ENCODE measurements around the gene MGAT5. TPM values are rescaled to one million over a fixed set of nuclear protein-coding genes. Genes with fewer than 3 reads are reported as not detected.

Gene MGAT5
- total RNA-seq, 1 donor from 2014 or later, result 98.7 TPM

DNA sequence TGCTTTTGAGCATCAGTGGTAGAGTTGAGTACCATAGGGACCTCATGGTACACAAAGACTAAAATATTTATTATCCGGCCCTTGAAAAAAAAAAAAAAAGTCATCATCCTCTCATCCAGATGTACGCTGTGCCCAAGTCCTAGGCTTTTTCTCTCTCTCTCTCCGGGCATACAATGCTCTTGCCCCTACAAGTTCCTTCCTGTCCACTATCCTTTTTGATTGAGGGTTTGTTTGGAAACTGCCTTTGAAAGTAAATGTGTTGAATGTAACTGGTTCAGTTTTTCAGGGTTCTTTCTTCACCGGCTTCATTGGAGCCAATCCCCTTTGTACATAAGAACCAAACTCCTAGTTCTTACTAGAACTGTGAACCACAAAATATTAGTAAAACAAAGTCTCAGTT is 130.3 kb downstream of the MGAT5 start:
- DNase-seq, result no peak
- H3K27me3 ChIP-seq (ENCODE audit: low read depth), result no peaks in the 10 kb centered on the region
- H3K9me3 ChIP-seq (replicated peaks), result no peaks in the 10 kb centered on the region
- TF ChIP-seq, protein P1, sequence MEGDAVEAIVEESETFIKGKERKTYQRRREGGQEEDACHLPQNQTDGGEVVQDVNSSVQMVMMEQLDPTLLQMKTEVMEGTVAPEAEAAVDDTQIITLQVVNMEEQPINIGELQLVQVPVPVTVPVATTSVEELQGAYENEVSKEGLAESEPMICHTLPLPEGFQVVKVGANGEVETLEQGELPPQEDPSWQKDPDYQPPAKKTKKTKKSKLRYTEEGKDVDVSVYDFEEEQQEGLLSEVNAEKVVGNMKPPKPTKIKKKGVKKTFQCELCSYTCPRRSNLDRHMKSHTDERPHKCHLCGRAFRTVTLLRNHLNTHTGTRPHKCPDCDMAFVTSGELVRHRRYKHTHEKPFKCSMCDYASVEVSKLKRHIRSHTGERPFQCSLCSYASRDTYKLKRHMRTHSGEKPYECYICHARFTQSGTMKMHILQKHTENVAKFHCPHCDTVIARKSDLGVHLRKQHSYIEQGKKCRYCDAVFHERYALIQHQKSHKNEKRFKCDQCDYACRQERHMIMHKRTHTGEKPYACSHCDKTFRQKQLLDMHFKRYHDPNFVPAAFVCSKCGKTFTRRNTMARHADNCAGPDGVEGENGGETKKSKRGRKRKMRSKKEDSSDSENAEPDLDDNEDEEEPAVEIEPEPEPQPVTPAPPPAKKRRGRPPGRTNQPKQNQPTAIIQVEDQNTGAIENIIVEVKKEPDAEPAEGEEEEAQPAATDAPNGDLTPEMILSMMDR (IDR thresholded peaks at IDR 0.05; ENCODE audit: borderline replicate concordance), result no peak
- intact Hi-C loops (cut with micrococcal nuclease), result no loop called here
- peaks cover 17% of the 10 kb centered on the region for H3K4me1 ChIP-seq
- H3K4me3 ChIP-seq, result no peak overlapping the region
- H3K27ac ChIP-seq (replicated peaks), result no peak overlapping the region
- no peaks in the 10 kb centered on the region for H3K36me3 ChIP-seq

DNA sequence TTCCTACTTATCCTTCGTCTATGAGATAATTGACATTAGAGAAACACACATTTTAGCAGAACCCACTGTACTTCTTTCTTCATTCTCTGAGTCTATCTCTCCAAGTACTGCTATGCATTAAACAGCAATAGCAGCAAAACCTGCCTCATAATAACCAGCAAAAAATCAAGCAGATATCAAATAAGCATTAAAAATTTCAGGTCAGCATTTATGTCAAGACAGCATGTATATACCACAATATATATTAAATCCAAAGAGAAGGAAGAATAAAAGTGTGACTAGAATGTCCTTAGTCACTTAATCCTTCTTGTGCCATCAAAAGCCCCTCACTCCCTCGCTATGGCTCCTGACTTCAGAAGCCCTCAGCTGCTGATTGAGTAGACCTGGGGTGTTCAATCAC is 131.3 kb downstream of the MGAT5 start:
- DNase-seq, result no peak
- intact Hi-C loops (cut with micrococcal nuclease), result no loop called here
- TF ChIP-seq, protein P1 (IDR thresholded peaks at IDR 0.05; ENCODE audit: borderline replicate concordance), result no peak
- Histone ChIP-seq H3K36me3 (no peaks in the 10 kb centered on the region), H3K9me3 (replicated peaks) (no peaks in the 10 kb centered on the region), H3K4me1 (peaks cover 7% of the 10 kb centered on the region), H3K27me3 (ENCODE audit: low read depth) (no peaks in the 10 kb centered on the region), H3K4me3 (no peak overlapping the region), H3K27ac (replicated peaks) (no peak overlapping the region)

DNA sequence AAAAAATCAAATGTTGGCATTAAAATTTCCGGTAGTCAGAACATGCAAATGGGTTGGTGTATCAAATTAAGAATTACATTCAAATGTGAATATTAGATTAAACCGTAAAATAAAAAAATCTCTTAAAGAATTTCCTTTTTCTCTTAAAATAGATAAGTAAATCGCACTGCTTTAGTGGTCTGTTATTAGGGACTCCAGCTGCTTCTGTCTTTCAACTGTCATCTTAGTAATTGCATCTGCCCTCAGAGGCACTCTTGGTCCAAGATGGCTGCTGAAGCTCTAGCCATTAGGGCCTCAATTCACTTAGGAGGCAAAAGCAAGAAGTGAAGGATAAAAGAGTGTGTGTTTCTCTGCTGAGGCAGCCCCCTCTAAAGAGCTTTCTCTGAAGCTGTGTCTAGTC is 132.4 kb downstream of the MGAT5 start:
- intact Hi-C loops (cut with micrococcal nuclease), result no loop called here

DNA sequence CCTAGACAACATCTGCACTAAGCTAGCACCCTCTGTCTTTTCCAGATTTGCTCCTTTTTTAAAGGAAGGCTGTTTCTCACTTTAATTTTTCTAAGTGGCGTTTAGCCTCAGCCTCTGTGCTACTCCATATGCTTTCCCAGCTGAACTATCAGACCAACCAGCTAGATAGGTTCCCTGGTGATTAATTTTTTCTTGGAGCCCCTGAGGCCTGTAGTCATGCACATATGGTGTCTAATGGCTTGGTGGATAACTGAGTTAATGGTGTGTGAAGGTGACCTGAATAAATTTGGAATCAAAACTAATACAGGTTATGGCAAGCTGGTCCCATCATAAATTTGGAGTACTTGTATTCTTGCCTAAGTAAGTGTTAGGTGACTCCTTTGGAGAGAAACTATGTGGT is 135.5 kb downstream of the MGAT5 start:
- H3K4me1 ChIP-seq, result peaks cover 23% of the 10 kb centered on the region
- no peak for DNase-seq
- H3K27me3 ChIP-seq (ENCODE audit: low read depth), result no peaks in the 10 kb centered on the region
- intact Hi-C loops (cut with micrococcal nuclease), result no loop called here
- no peaks in the 10 kb centered on the region for H3K36me3 ChIP-seq
- no peak overlapping the region for H3K4me3 ChIP-seq
- H3K9me3 ChIP-seq (replicated peaks), result no peaks in the 10 kb centered on the region
- TF ChIP-seq, protein P1 (IDR thresholded peaks at IDR 0.05; ENCODE audit: borderline replicate concordance), result no peak
- no peak overlapping the region for H3K27ac ChIP-seq (replicated peaks)

More for the DNA sequence above, 132.4 kb downstream of the MGAT5 start:
- no peaks in the 10 kb centered on the region for H3K27me3 ChIP-seq (ENCODE audit: low read depth)
- TF ChIP-seq, protein P1 (IDR thresholded peaks at IDR 0.05; ENCODE audit: borderline replicate concordance), result no peak
- H3K9me3 ChIP-seq (replicated peaks), result no peaks in the 10 kb centered on the region
- no peaks in the 10 kb centered on the region for H3K4me1 ChIP-seq
- no peak for DNase-seq
- no peak overlapping the region for H3K27ac ChIP-seq (replicated peaks)
- H3K36me3 ChIP-seq, result no peaks in the 10 kb centered on the region
- H3K4me3 ChIP-seq, result no peak overlapping the region

DNA sequence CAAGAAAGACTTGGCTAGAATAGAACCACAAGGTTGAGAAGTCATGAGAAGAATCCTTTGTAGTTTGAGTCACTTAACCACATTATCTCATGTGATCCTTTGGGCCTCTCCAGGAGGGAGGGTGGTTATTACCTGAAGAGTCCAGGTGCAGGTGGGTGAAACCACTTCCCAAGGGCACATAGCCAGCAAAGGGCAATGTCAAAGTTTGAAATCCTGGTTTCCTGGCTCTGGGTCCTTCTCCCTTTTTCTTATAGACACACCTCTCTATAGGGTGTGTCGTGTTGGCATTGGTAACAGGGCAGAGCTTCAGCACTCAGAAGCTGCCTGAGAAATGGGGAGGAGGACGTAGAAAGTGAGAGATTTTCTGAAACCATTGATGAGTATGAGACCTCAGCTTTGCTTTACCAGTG is 137.9 kb downstream of the MGAT5 start:
- peaks cover 41% of the 10 kb centered on the region for H3K4me1 ChIP-seq
- H3K27me3 ChIP-seq (ENCODE audit: low read depth), result no peaks in the 10 kb centered on the region
- no peak overlapping the region for H3K4me3 ChIP-seq
- intact Hi-C loops (cut with micrococcal nuclease), result no loop called here
- no peaks in the 10 kb centered on the region for H3K9me3 ChIP-seq (replicated peaks)
- TF ChIP-seq, protein P1 (IDR thresholded peaks at IDR 0.05; ENCODE audit: borderline replicate concordance), result no peak
- no peaks in the 10 kb centered on the region for H3K36me3 ChIP-seq
- DNase-seq, result no peak
- H3K27ac ChIP-seq (replicated peaks), result no peak overlapping the region

All from left ventricle myocardium inferior (tissue), 1 donor.